CD4-positive, alpha-beta T cell (primary cell): ENCODE measurements around the gene FAM174C. TPM values are rescaled to one million over a fixed set of nuclear protein-coding genes. Genes with fewer than 3 reads are reported as not detected.

ENCODE experiments used
- ATAC-seq: fragments of 200-7000 bp; cut with Tn5 transposase; one replicate; pipeline ENCODE4 v1.10.0; 2022; ENCODE audit warnings: mild to moderate bottlenecking; ENCODE audit not compliant: poor library complexity
- CTCF ChIA-PET: fragments of 350-600 bp; sonication (Branson Sonifier 250); formaldehyde crosslinking; loops from one replicate; lab custom pipeline; 2021; ENCODE audit warnings: antibody characterized with exemption, inconsistent platforms; lab: Charles Lee
- POLR2A ChIA-PET: fragments of 350-600 bp; sonication (Branson Sonifier 250); formaldehyde crosslinking; loops from one replicate; lab custom pipeline; 2021; ENCODE audit warnings: antibody characterized with exemption, inconsistent platforms; lab: Charles Lee
- DNase-seq, 14 experiments: peaks; one replicate each; pipeline ENCODE4 v3.0.0-alpha.2; 2013 to 2020; ENCODE audit warnings: mixed read lengths in 2 of 14
- H3K27ac ChIP-seq, 2 donors: one replicate each; pipeline versions ENCODE4 v1.5.1 to v1.7.0; 2013; ENCODE audit warnings: low read length in 2 of 2, low read depth in 1 of 2, mild to moderate bottlenecking in 1 of 2
- H3K27me3 ChIP-seq, 2 experiments: 1 replicate in 1 of 2; 2 replicates in 1 of 2; pipeline versions ENCODE4 v1.6.1 to v1.7.0; 2013; ENCODE audit warnings: low read length in 2 of 2, control low read depth in 1 of 2, mild to moderate bottlenecking in 1 of 2, moderate library complexity in 1 of 2; ENCODE audit not compliant: insufficient read depth in 2 of 2, control insufficient read depth in 1 of 2
- H3K36me3 ChIP-seq: one replicate; pipeline ENCODE4 v1.6.1; 2013; ENCODE audit warnings: low read length, control low read depth; ENCODE audit not compliant: insufficient read depth
- H3K4me1 ChIP-seq: one replicate; pipeline ENCODE4 v1.6.1; 2013; ENCODE audit warnings: low read length, control low read depth; ENCODE audit not compliant: insufficient read depth
- H3K4me3 ChIP-seq: one replicate; pipeline ENCODE4 v1.5.1; 2013; ENCODE audit warnings: mild to moderate bottlenecking, low read length, moderate library complexity
- H3K9me3 ChIP-seq, 2 experiments: 1 replicate in 1 of 2; 2 replicates in 1 of 2; pipeline versions ENCODE4 v1.6.1 to v1.7.0; 2013; ENCODE audit warnings: low read length in 2 of 2, mild to moderate bottlenecking in 2 of 2, control low read depth in 1 of 2, moderate library complexity in 1 of 2; ENCODE audit not compliant: control insufficient read depth in 1 of 2, insufficient read depth in 1 of 2
- H3K27ac Mint-ChIP-seq: one replicate; pipeline ENCODE4 v1.8.0; 2020; ENCODE audit warnings: mixed read lengths
- H3K27me3 Mint-ChIP-seq: one replicate; pipeline ENCODE4 v1.8.0; 2021; ENCODE audit warnings: mixed read lengths
- H3K36me3 Mint-ChIP-seq: one replicate; pipeline ENCODE4 v1.8.0; 2021; ENCODE audit warnings: low read depth, mixed read lengths
- H3K4me1 Mint-ChIP-seq: one replicate; pipeline ENCODE4 v1.8.0; 2021; ENCODE audit warnings: low read depth, mixed read lengths
- H3K4me3 Mint-ChIP-seq: one replicate; pipeline ENCODE4 v1.8.0; 2020; ENCODE audit warnings: mild to moderate bottlenecking, mixed read lengths
- H3K9me3 Mint-ChIP-seq: one replicate; pipeline ENCODE4 v1.8.0; 2020; ENCODE audit warnings: mixed read lengths
- intact Hi-C, 2 experiments: fragments of 100-400 bp; cut with DNase I in 1 of 2; cut with micrococcal nuclease in 1 of 2; formaldehyde crosslinking; loops; one replicate each; pipeline versions ENCODE4 v1.15.1 to v1.9.0; 2023 to 2025; cut with DNase I, micrococcal nuclease
- total RNA-seq, 174 experiments: library from RNA in 2 of 174; stranded (reverse) in 2 of 174; gene quantifications; one replicate each; pipeline ENCODE4 v1.2.3 and lab custom pipeline; 2021 to 2026
- TF ChIP-seq, protein P1 (sequence below): fragments of 200-600 bp; IDR thresholded peaks from one replicate; pipeline ENCODE4 v1.8.0; 2022; ENCODE audit warnings: antibody characterized with exemption, mild to moderate bottlenecking

The FAM174C gene
- total RNA-seq, 2 experiments from 2014 or later = 32.0 to 38.3 TPM

DNA sequence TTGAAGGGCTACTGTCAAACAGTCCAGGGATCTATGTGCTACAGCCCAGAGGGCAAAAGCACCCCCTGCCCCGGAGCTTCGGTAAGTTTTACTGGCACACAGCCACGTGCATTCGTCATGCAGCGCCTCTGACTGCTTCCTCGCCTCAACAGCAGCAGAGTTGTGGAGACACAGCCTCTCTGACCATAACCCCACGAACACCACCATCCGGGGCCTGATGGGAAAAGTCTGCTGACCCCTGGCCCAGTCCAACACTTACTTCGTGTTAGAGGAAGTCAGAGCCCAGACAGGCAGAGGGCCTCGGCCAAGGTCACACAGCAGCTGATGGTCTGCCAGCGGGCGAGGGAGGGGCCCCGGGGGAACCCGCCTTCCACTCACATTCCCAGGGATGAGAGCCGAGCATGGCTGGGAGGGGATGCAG, 42.7 kb upstream of the FAM174C start:
- Histone ChIP-seq H3K9me3 (peaks cover 0 to 9% of the 10 kb centered on the region in 2 experiments), H3K36me3 (no peaks in the 10 kb centered on the region), H3K27me3 (peaks cover 6 to 9% of the 10 kb centered on the region in 2 experiments), H3K4me1 (peaks cover 10% of the 10 kb centered on the region), H3K4me3 (no peak overlapping the region), H3K27ac (no peak overlapping the region)
- Mint-ChIP-seq H3K36me3 (no peaks in the 10 kb centered on the region), H3K27ac (no peak overlapping the region), H3K4me1 (no peaks in the 10 kb centered on the region), H3K9me3 (no peaks in the 10 kb centered on the region), H3K27me3 (no peaks in the 10 kb centered on the region), H3K4me3 (no peak overlapping the region)
- intact Hi-C loops = no loop called here
- no peak for DNase-seq
- CTCF ChIA-PET = no interaction called here
- POLR2A ChIA-PET = no interaction called here
- TF ChIP-seq, protein P1, sequence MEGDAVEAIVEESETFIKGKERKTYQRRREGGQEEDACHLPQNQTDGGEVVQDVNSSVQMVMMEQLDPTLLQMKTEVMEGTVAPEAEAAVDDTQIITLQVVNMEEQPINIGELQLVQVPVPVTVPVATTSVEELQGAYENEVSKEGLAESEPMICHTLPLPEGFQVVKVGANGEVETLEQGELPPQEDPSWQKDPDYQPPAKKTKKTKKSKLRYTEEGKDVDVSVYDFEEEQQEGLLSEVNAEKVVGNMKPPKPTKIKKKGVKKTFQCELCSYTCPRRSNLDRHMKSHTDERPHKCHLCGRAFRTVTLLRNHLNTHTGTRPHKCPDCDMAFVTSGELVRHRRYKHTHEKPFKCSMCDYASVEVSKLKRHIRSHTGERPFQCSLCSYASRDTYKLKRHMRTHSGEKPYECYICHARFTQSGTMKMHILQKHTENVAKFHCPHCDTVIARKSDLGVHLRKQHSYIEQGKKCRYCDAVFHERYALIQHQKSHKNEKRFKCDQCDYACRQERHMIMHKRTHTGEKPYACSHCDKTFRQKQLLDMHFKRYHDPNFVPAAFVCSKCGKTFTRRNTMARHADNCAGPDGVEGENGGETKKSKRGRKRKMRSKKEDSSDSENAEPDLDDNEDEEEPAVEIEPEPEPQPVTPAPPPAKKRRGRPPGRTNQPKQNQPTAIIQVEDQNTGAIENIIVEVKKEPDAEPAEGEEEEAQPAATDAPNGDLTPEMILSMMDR = no peak
- ATAC-seq = no peak

- no peak overlapping the region for H3K27ac ChIP-seq
- Mint-ChIP-seq H3K27ac (no peak overlapping the region), H3K9me3 (no peaks in the 10 kb centered on the region), H3K27me3 (peaks cover under 1% of the 10 kb centered on the region), H3K36me3 (no peaks in the 10 kb centered on the region), H3K4me3 (no peak overlapping the region), H3K4me1 (peaks cover under 1% of the 10 kb centered on the region)
- ChIA-PET POLR2A (no interaction called here), CTCF (no interaction called here)
- no peak overlapping the region for H3K4me3 ChIP-seq
- intact Hi-C loops = no loop called here
- H3K27me3 ChIP-seq = peaks cover 6 to 11% of the 10 kb centered on the region in 2 experiments
- no peak for DNase-seq
- no peak for ATAC-seq
- TF ChIP-seq, protein P1 = no peak
- H3K9me3 ChIP-seq = peaks cover 0 to 9% of the 10 kb centered on the region in 2 experiments
- H3K36me3 ChIP-seq = no peaks in the 10 kb centered on the region
- peaks cover 13% of the 10 kb centered on the region for H3K4me1 ChIP-seq
These were observed 42.1 kb upstream of the FAM174C start for GRCh38 chr19:1233115-1233667.

- peak overlapping the region; percentile 25 for H3K4me3 Mint-ChIP-seq
- no peaks in the 10 kb centered on the region for H3K36me3 Mint-ChIP-seq
- H3K27me3 Mint-ChIP-seq = peaks cover 9% of the 10 kb centered on the region
- ChIA-PET POLR2A (no interaction called here), CTCF (no interaction called here)
- Histone ChIP-seq H3K27me3 (peaks cover 6 to 12% of the 10 kb centered on the region in 2 experiments), H3K4me1 (peaks cover 24% of the 10 kb centered on the region), H3K4me3 (no peak overlapping the region), H3K9me3 (peaks cover 0 to 9% of the 10 kb centered on the region in 2 experiments), H3K27ac (no peak overlapping the region), H3K36me3 (no peaks in the 10 kb centered on the region)
- intact Hi-C loops = no loop called here
- H3K4me1 Mint-ChIP-seq = peaks cover 11% of the 10 kb centered on the region
- H3K27ac Mint-ChIP-seq = no peak overlapping the region
- TF ChIP-seq, protein P1 = no peak
- H3K9me3 Mint-ChIP-seq = no peaks in the 10 kb centered on the region
- no peak for ATAC-seq
- no peak for DNase-seq
These were observed 41.0 kb upstream of the FAM174C start for GRCh38 chr19:1234051-1234954.
